ENCODE data around the gene TMEM9.

Gene TMEM9

DNA sequence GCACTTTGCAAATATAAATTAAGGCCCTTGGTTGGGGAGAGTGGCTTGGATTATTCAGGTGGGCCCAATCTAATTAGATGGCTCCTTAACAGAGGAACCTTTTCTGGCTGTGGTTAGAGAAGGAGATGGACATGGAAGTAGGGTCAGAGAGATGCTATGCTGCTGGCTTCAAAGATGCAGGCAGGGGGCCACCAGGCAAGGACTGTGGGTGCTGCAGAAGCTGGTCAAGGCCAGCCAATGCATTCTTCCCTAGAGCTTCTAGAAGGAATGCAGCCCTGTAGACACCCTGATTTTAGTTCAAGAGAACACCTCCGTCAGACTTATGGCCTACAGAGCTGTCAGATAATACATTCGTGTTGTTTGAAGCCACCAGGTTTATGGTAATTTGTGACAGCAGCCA lies 3.7 kb upstream of the TMEM9 start:
- TF ChIP-seq EP300 (IDR thresholded peaks at IDR 0.05; ENCODE audit: borderline replicate concordance) (no peak), TAF1 (IDR thresholded peaks at IDR 0.05; ENCODE audit: low read depth) (no peak), RAD21 (IDR thresholded peaks at IDR 0.05; ENCODE audit: low read depth) (no peak), FOXM1 (IDR thresholded peaks at IDR 0.05; ENCODE audit: borderline replicate concordance, low read depth) (no peak)
- TF ChIP-seq, protein P1, sequence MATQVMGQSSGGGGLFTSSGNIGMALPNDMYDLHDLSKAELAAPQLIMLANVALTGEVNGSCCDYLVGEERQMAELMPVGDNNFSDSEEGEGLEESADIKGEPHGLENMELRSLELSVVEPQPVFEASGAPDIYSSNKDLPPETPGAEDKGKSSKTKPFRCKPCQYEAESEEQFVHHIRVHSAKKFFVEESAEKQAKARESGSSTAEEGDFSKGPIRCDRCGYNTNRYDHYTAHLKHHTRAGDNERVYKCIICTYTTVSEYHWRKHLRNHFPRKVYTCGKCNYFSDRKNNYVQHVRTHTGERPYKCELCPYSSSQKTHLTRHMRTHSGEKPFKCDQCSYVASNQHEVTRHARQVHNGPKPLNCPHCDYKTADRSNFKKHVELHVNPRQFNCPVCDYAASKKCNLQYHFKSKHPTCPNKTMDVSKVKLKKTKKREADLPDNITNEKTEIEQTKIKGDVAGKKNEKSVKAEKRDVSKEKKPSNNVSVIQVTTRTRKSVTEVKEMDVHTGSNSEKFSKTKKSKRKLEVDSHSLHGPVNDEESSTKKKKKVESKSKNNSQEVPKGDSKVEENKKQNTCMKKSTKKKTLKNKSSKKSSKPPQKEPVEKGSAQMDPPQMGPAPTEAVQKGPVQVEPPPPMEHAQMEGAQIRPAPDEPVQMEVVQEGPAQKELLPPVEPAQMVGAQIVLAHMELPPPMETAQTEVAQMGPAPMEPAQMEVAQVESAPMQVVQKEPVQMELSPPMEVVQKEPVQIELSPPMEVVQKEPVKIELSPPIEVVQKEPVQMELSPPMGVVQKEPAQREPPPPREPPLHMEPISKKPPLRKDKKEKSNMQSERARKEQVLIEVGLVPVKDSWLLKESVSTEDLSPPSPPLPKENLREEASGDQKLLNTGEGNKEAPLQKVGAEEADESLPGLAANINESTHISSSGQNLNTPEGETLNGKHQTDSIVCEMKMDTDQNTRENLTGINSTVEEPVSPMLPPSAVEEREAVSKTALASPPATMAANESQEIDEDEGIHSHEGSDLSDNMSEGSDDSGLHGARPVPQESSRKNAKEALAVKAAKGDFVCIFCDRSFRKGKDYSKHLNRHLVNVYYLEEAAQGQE (IDR thresholded peaks at IDR 0.05; ENCODE audit: low read depth) = no peak
- TF ChIP-seq, protein P2, sequence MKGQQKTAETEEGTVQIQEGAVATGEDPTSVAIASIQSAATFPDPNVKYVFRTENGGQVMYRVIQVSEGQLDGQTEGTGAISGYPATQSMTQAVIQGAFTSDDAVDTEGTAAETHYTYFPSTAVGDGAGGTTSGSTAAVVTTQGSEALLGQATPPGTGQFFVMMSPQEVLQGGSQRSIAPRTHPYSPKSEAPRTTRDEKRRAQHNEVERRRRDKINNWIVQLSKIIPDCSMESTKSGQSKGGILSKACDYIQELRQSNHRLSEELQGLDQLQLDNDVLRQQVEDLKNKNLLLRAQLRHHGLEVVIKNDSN (IDR thresholded peaks at IDR 0.05) = no peak

DNA sequence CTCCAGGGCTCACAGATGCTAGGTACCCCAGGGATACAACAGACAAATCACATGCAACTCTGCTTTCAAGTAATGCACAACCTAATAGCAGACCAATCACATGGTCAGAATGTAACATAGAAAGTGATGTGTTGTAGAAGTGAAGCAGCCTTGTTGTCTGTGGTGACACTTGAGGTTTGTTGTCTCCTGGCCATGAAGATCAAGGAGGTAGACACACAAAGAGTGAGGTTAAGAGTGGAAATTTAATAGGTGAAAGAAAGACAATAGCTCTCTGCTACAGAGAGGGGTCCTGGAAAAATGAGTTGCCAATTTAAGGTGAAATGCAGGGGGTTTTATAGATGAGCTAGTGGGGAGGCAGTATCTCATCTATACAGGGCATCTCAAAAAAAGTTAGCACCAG lies 2.5 kb upstream of the TMEM9 start:
- no peak for TF ChIP-seq ZBTB7A (IDR thresholded peaks at IDR 0.05; ENCODE audit: low read depth)
- no peak for TF ChIP-seq CREB1 (IDR thresholded peaks at IDR 0.05; ENCODE audit: low read depth)
- TF ChIP-seq FOXM1 (IDR thresholded peaks at IDR 0.05; ENCODE audit: borderline replicate concordance, low read depth) = no peak
- TF ChIP-seq, protein P1 (IDR thresholded peaks at IDR 0.05; ENCODE audit: low read depth) = no peak
- TF ChIP-seq TCF12 (IDR thresholded peaks at IDR 0.05; ENCODE audit: low read depth) = no peak
- TF ChIP-seq TEAD4 (IDR thresholded peaks at IDR 0.05) = no peak
- TF ChIP-seq NFIC (IDR thresholded peaks at IDR 0.05) = no peak
- TF ChIP-seq TAF1 (IDR thresholded peaks at IDR 0.05; ENCODE audit: low read depth) = no peak
- TF ChIP-seq CEBPB (IDR thresholded peaks at IDR 0.05) = no peak
- no peak for TF ChIP-seq EGR1 (IDR thresholded peaks at IDR 0.05)
- TF ChIP-seq, protein P2 (IDR thresholded peaks at IDR 0.05) = no peak
- TF ChIP-seq YY1 (IDR thresholded peaks at IDR 0.05; ENCODE audit: low read depth) = no peak
- TF ChIP-seq RAD21 (IDR thresholded peaks at IDR 0.05; ENCODE audit: low read depth) = no peak
- no peak for TF ChIP-seq EP300 (IDR thresholded peaks at IDR 0.05; ENCODE audit: borderline replicate concordance)
- TF ChIP-seq, protein P3, sequence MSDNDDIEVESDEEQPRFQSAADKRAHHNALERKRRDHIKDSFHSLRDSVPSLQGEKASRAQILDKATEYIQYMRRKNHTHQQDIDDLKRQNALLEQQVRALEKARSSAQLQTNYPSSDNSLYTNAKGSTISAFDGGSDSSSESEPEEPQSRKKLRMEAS (IDR thresholded peaks at IDR 0.05) = no peak

DNA sequence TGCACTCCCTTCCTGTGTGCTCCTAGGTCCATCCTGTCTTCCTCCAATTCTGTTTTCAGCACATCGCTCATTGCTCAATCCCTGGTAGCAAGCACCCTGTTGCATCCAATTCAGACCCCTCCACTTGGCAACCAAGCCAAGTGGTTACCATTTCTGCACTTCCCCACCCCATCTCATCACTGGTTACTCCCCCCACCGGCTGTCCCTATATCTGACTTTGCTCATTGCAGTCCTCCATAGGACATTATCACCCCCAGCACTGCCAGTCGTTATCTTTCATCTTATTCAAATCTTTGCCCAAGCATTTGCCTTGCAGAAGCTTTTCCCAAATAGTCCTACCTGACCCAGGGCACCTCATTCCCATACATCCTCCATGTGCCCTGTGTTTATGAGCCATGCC lies 2.1 kb upstream of the TMEM9 start:
- TF ChIP-seq TAF1 (IDR thresholded peaks at IDR 0.05; ENCODE audit: low read depth) = no peak
- TF ChIP-seq TCF12 (IDR thresholded peaks at IDR 0.05; ENCODE audit: low read depth) = no peak
- TF ChIP-seq, protein P1 (IDR thresholded peaks at IDR 0.05; ENCODE audit: low read depth) = no peak
- TF ChIP-seq FOXM1 (IDR thresholded peaks at IDR 0.05; ENCODE audit: borderline replicate concordance, low read depth) = no peak
- no peak for TF ChIP-seq TEAD4 (IDR thresholded peaks at IDR 0.05)
- TF ChIP-seq, protein P3 (IDR thresholded peaks at IDR 0.05) = no peak
- TF ChIP-seq, protein P2 (IDR thresholded peaks at IDR 0.05) = no peak
- TF ChIP-seq EGR1 (IDR thresholded peaks at IDR 0.05) = no peak
- no peak for TF ChIP-seq ZBTB7A (IDR thresholded peaks at IDR 0.05; ENCODE audit: low read depth)

DNA sequence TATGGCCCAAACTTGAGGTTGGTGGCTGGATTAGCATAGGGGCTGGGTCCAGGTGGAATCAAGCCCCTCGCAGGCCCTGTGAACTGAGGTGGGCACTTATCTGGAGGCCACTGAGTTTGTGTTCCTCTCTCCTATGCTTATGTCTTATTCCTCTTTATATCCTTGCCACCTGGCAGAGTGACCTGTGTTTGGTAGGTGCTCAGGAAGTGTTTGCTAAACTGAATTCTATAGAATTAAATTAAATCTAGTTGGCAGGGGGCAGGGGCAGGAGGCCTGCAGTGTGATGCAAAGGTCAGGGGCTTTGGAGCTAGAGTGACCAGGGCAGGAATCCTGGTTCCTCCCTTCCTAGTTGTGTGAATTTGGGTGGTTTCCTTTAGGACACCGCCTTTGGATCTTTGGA lies 1.1 kb upstream of the TMEM9 start:
- TF ChIP-seq ZBTB7A (IDR thresholded peaks at IDR 0.05; ENCODE audit: low read depth) = no peak
- TF ChIP-seq CEBPB (IDR thresholded peaks at IDR 0.05) = no peak
- TF ChIP-seq, protein P1 (IDR thresholded peaks at IDR 0.05; ENCODE audit: low read depth) = no peak
- TF ChIP-seq, protein P2 (IDR thresholded peaks at IDR 0.05) = no peak
- TF ChIP-seq FOXM1 (IDR thresholded peaks at IDR 0.05; ENCODE audit: borderline replicate concordance, low read depth) = no peak
- TF ChIP-seq EP300 (IDR thresholded peaks at IDR 0.05; ENCODE audit: borderline replicate concordance) = no peak
- TF ChIP-seq TCF12 (IDR thresholded peaks at IDR 0.05; ENCODE audit: low read depth) = no peak

Measured in Ishikawa (cell line).